ENCODE data around the gene CABP4. TPM values are rescaled to one million over a fixed set of nuclear protein-coding genes. Genes with fewer than 3 reads are reported as not detected.

CABP4 gene
- total RNA-seq, 6 experiments from 2014 or later = not detected

DNA sequence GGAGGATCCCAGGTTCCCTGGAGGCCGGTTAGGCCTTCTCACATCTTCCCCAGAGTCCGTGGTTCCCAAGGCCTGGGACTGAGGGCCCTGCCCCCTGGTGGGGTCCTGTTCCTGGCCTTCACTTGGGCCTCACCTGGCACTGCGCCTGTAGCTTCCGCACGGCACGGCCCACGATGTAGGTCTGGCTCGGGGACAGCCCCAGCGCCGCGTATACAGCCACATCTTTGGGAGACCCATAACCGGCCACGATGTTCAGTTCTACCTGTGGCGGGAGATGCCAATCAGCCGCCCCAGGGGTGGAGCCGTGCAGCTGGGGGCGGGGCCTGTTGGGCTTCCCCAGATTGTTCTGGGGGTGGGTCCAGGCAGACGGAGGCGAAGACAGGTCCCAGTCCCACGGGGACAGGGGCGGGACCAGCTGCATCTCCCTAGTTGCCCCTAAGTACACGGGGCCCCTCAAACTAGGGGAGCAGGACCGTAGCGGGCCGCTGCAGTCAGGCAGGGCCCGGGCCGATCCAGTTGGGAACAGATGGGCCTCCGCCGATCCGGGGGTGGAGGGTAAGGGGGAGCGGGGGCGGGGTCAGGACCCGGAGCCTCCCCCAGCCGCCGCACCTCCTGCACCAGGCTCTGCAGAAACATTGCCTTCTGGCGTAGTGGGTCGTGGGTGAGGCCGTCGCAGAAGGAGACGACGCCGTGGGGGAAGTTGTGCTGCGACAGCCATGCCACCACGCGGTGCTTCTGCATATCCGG, 37.8 kb downstream of the CABP4 start:
- Mint-ChIP-seq H3K9me3 (no peaks in the 10 kb centered on the region), H3K27ac (no peak overlapping the region), H3K4me3 (no peak overlapping the region), H3K4me1 (ENCODE audit: low read depth) (no peaks in the 10 kb centered on the region), H3K27me3 (ENCODE audit: insufficient read depth) (peaks cover 5% of the 10 kb centered on the region; the same call in 1 of the 2 replicates), H3K36me3 (ENCODE audit: low read depth) (peaks cover 1% of the 10 kb centered on the region; the same call in 1 of the 2 replicates)
- TF ChIP-seq, protein P1, sequence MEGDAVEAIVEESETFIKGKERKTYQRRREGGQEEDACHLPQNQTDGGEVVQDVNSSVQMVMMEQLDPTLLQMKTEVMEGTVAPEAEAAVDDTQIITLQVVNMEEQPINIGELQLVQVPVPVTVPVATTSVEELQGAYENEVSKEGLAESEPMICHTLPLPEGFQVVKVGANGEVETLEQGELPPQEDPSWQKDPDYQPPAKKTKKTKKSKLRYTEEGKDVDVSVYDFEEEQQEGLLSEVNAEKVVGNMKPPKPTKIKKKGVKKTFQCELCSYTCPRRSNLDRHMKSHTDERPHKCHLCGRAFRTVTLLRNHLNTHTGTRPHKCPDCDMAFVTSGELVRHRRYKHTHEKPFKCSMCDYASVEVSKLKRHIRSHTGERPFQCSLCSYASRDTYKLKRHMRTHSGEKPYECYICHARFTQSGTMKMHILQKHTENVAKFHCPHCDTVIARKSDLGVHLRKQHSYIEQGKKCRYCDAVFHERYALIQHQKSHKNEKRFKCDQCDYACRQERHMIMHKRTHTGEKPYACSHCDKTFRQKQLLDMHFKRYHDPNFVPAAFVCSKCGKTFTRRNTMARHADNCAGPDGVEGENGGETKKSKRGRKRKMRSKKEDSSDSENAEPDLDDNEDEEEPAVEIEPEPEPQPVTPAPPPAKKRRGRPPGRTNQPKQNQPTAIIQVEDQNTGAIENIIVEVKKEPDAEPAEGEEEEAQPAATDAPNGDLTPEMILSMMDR (IDR thresholded peaks at IDR 0.05) = no peak
- no peak for DNase-seq

DNA sequence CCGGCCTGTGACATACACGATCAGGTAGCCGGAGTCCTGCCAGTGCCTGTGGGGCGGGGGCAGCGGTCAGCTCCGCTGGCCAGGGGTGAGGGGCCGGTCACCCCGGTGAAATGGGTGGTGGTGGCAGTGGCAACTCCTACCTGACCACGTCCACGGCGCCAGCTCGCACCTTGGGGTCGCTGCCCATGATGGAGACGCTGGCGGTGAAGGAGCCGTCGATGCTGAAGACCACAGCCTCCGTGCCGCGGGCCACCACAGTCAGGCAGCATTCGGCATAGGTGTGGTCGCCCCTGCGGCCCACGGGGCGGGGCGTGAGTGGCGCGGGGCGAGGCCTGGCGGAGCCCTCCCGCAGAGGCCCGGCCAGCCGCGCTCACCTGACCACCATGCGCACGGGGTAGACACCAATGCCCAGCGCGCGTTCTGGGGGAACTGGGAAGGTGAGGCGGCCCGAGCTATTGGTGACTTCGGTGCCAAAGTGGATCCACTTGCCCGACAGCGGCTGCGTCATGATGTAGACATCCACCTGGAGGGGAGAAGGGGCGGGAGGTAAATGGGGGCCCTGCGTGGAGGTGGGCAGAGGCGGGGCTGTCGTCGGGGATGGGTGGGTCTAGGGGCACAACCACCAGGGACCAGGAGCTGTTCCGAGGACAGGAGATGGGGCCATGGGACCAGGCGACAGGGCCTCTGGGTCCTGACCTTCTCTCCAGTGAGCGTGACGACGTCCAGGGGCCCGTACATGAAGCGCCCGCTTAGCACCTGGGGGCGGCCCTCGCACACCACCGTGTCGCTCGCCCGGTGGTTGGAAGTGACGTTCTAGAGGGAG, 38.6 kb downstream of the CABP4 start:
- Mint-ChIP-seq H3K27ac (no peak overlapping the region), H3K27me3 (ENCODE audit: insufficient read depth) (peaks cover 5% of the 10 kb centered on the region; the same call in 1 of the 2 replicates), H3K4me1 (ENCODE audit: low read depth) (no peaks in the 10 kb centered on the region), H3K36me3 (ENCODE audit: low read depth) (no peaks in the 10 kb centered on the region), H3K9me3 (no peaks in the 10 kb centered on the region), H3K4me3 (no peak overlapping the region)
- TF ChIP-seq, protein P1 (IDR thresholded peaks at IDR 0.05) = no peak
- DNase-seq = no peak

DNA sequence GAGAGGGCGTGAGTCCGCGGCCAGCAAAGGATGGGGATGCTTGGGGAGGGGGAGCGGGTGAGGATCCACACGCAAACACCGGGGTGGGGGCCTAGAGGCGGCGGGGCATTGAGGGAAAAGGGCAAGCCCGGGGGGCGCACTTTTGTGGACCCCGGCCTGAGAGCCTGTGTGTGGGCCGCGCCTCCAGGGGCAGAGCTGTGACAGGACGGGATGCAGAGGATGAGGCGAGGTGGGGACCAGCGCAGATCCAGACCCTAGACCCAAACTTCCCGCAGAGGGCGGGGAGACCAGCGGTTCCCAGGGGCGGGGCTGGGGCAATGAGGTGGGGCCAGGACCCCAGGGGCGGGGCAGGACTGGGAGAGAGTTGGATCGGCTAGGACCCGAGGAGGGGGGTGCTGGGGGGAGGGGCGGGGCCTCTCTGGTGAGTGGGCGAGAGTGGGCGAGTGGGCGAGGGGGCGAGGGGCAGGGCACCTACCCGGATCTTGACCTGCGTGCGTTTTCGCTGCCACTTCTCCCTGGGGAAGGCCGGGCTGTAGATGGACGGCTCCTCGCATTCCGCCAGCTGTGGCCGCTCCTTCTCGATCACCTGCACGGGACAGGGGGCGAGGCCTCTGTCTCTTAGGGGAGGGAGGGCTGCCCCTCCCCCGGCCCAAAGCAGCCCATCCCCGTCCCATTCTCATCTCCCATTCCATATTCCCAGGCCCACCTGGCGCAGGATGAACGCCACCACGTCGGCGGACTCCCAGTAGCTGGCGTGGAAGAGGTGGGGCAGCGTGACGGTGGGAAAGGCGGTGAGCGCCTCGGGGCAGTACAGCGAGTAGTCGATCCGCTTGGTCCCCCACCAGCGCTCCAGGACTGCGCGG, 39.4 kb downstream of the CABP4 start:
- Mint-ChIP-seq H3K4me1 (ENCODE audit: low read depth) (no peaks in the 10 kb centered on the region), H3K27ac (no peak overlapping the region), H3K4me3 (no peak overlapping the region), H3K27me3 (ENCODE audit: insufficient read depth) (peaks cover 3% of the 10 kb centered on the region; the same call in 1 of the 2 replicates), H3K9me3 (no peaks in the 10 kb centered on the region), H3K36me3 (ENCODE audit: low read depth) (no peaks in the 10 kb centered on the region)
- no peak for DNase-seq
- TF ChIP-seq, protein P1 (IDR thresholded peaks at IDR 0.05) = no peak

DNA sequence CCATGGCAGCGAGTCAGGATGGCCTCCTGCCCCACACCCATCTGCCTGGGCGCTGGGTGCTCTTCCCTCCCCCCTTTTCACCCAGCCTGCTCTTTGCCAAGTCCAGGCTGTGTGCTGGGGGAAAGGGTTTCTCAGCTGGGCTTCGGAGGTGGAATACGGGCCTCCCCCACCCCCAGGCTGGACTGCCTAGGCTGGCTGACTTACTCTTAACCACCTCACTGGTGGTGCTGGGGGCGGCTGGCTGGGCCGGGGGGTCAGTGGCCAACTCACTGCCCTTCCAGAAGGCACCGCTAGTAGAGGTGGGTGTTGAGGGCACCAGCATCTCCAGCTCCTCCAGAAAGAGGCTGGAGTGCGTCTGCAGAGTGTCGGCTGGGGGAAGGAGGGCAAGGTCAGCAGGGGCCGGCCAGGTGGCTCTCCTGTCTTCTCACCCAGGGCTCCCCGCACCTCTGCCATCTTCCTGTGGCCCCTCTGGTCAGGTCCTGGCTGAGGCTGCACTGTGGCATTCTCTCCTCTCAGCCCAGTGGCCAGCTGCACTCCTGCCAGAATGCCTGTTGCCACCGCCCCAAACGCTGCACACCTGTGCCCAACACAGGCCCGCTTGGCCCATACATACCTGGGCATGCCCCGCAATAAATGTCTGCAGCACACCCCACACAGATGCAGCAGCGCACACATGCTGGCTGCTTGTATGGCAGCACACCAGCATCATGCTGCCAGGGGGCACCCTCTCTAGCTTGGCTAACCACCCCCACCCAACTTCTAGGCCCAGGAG, 40.3 kb downstream of the CABP4 start:
- Mint-ChIP-seq H3K27me3 (ENCODE audit: insufficient read depth) (no peaks in the 10 kb centered on the region), H3K4me3 (no peak overlapping the region), H3K4me1 (ENCODE audit: low read depth) (no peaks in the 10 kb centered on the region), H3K27ac (no peak overlapping the region), H3K36me3 (ENCODE audit: low read depth) (no peaks in the 10 kb centered on the region), H3K9me3 (no peaks in the 10 kb centered on the region)
- TF ChIP-seq, protein P1 (IDR thresholded peaks at IDR 0.05) = no peak
- DNase-seq = no peak

DNA sequence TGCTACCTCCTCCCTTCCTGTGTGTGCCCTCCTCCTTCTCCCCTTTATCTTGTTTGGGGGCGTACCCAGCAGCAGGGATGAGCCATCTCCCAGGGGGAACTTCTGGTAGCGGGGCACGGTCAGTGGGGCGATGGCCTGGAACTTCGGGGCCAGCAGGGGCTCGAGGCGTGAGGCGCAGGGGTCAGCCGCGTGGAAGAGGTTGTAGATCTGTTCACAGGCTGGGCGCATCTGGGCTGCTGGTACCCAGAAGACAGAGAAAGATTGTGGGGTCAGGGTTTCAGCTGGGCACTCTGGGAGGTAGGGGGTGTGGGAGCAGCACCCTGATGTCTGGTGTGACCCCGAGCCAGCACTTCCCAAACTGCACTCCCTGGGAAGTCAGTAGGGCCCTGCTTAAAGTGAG, 41.0 kb downstream of the CABP4 start:
- no peak overlapping the region for H3K4me3 Mint-ChIP-seq
- no peak for DNase-seq
- peaks cover 7% of the 10 kb centered on the region for H3K36me3 Mint-ChIP-seq (ENCODE audit: low read depth)

More for the DNA sequence above, 41.0 kb downstream of the CABP4 start:
- no peaks in the 10 kb centered on the region for H3K9me3 Mint-ChIP-seq
- H3K4me1 Mint-ChIP-seq (ENCODE audit: low read depth) = peaks cover 6% of the 10 kb centered on the region; the same call in 1 of the 2 replicates
- no peaks in the 10 kb centered on the region for H3K27me3 Mint-ChIP-seq (ENCODE audit: insufficient read depth)
- TF ChIP-seq, protein P1 (IDR thresholded peaks at IDR 0.05) = no peak
- no peak overlapping the region for H3K27ac Mint-ChIP-seq

Data from HFFc6 (cell line).